Breast epithelium (tissue), 3 donors: ENCODE measurements around the gene CXCL14.

Source experiments
- CTCF ChIP-seq, 3 donors: fragments of 450-650 bp; IDR thresholded peaks; one replicate each; pipeline ENCODE4 v1.5.1; 2016 to 2017; ENCODE audit warnings: antibody characterized with exemption in 3 of 3, mild to moderate bottlenecking in 3 of 3, moderate library complexity in 3 of 3
- POLR2AphosphoS5 ChIP-seq, 3 donors: sonication (generic); formaldehyde crosslinking; IDR thresholded peaks; one replicate each; pipeline ENCODE4 v1.6.1; 2017; ENCODE audit warnings: antibody characterized with exemption in 3 of 3

GRCh38 chr5:135609981-135610380, 31.2 kb upstream of the CXCL14 start:
- TF ChIP-seq CTCF (IDR thresholded peaks at IDR 0.05): no peak
- no peak for TF ChIP-seq POLR2AphosphoS5 (IDR thresholded peaks at IDR 0.05)
